Left renal cortex interstitium (tissue), 4 donors: ENCODE data around the gene EGFL7. TPM values are rescaled to one million over a fixed set of nuclear protein-coding genes. Genes with fewer than 3 reads are reported as not detected.

Experiments
- DNase-seq, 4 donors: peaks; one replicate each; pipeline ENCODE4 v3.0.0-alpha.2; 2013; ENCODE audit warnings: low read depth in 4 of 4, low spot score in 2 of 4, missing footprints in 1 of 4
- polyA plus RNA-seq, 4 donors: library from polyadenylated mRNA; unstranded; fragments of 120-200 nt; gene quantifications; one replicate each; pipeline ENCODE4 v1.2.1, GENCODE V29; 2013; ENCODE audit not compliant: insufficient read length in 4 of 4

EGFL7 gene
- polyA plus RNA-seq, 4 donors, result 50.5 to 85.7 (median 72.4) TPM

DNA sequence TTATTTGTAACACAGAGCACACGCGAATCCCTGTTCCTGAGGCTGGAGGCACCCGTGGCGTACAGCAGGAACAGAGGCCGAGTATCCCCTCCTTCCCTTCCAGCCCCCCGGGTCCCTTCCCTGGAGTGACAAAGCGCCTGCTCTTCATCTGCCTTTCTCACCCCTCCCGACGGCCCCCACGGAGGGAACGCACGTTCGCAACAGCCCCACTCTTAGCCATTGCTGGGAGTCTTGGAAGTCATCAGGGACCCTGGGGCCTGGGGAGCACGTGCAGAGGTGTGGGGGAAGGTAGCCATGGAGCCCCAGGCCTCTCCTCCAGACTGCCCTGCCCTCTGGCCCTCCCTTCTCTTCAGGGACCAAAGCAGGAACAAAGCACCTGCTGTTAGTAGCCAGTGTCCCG lies 22.1 kb downstream of the EGFL7 start:
- DNase-seq, result no peak

- DNase-seq, result no peak
Observed at GRCh38 chr9:136685216-136685615, 22.5 kb downstream of the EGFL7 start.

- DNase-seq, result no peak
Observed at GRCh38 chr9:136685790-136686533, 23.2 kb downstream of the EGFL7 start.

- no peak for DNase-seq
Observed at GRCh38 chr9:136686534-136686793, 23.7 kb downstream of the EGFL7 start.

DNA sequence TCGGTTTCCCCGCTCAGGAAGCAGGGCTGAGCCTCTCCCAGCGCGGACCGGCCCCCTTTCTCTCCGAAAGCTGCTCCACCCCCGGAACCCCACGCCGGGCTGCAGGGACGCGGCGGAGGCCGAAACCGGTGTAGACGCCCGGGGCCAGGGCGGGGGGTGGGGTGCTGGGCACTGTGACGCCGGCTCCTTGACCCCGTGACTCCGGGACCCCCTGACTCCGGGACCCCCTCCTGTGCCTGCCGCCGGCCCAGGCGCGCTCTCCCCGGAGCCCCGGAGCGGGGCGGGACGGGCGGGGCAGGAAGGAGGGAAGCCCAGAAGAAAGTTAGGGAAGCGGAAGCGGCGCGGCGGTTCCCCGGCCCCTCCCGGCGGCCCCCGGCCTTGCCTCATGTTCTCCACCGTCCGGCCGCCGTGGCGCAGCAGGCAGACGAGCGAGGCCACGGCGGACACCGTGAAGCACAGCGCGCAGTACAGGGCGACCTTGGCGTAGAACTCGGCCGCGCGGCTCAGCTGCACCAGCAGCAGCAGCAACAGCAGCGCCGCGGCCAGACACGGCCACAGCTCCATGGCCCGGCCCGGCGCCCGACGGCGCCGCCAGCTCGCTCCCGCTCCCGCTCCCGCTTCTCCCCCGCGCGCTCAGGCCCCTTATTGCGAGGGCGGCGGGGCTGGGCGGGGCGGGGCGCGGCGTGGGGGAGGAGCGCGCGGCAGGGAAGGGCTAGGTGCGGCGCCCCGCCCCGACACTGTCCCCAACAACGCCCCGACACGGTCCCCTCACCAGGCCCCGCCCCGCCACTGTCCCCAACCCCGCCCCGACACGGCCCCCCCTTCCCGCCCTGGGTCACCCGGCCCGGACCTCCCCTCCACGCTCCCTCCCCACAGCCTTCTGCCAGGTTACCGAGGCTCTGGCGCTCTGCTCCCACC lies 24.3 kb downstream of the EGFL7 start, which contains the start of gene AGPAT2:
AGPAT2 (minus strand) TSS at position 664 of the 918 bp plus-strand sequence; CDS start at position 564, 100 bp downstream.
- no peak for DNase-seq

DNA sequence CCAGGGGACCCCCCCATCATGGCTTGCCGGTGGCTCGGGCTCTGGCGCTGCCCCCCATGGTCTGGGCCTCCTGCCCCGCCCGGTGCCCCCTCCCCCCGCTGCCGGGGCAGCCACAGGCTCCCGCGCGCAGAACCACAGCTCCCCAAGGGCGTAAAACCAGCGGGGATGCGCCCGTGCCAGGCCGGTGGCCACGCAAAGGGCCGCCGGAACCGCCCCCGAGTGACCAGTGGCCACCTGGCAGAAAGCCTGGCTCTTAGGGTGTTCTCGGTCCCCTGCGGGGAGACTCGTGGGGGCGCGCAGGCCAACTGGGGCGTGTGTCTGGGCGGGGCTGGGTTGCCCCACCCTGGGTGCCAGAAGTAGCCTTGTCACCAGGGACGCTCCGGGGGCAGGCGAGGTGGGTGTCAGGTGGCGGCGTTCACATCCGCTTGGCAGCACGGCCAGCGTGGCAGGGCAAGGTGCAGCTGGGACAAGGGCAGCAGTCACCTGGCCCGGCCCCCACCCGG lies 25.1 kb downstream of the EGFL7 start:
- no peak for DNase-seq

DNA sequence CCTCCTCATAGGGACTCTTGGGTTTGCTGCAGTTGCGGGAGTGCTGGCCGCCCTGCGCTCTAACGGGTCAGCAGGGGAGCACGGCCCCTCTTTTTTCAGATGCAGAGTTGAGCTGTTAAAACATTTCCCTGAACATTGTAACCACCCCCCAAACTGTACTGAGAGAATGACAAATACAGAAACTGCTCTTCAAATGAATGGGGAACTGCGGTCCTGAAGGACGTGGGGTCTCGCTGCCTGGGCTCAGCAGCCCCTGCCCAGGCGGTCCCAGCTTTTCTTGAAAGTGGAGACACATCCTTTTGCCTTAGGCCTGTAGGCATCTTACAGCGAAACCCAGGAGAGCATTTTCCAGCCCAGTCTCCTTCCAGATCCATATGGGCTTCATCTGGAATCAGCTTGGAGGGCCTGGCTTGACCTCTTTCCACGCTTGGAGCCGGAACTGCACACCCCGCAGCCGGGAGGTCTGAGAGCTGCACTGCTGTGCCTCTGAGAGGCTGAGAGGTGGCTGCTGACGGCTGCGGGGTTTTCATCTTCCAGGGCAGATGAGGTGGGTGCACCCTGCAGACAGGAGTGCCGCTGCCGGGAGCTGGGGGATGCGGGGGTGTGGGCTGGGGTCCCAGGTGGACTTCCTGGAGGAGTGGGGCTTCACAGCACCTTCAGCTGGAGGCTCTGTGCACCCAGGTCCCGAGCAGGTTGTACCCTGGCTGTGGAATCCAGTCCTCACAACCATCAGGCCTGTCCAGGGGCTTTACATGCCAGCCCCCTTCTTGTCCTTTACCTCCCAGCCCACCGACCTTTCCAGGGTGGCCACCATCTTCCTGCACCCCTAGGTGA lies 25.8 kb downstream of the EGFL7 start:
- DNase-seq, result no peak

DNA sequence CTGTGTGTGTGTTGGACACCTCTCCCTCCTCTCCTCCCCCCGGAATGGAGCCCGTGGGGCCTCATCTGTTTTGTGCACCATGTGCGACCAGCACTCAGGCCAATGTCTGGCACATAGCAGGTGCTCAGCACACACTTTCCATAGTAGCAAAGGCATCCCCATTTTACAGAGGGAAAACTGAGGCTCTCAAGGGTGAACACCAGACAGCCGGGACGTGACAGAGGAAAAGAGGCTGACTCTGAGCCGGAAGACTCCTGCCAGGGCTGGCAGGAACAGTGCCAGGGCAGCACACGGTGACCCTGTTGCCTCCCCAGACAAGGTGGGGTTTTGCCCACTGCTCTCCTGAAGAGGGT lies 26.4 kb downstream of the EGFL7 start:
- no peak for DNase-seq

DNA sequence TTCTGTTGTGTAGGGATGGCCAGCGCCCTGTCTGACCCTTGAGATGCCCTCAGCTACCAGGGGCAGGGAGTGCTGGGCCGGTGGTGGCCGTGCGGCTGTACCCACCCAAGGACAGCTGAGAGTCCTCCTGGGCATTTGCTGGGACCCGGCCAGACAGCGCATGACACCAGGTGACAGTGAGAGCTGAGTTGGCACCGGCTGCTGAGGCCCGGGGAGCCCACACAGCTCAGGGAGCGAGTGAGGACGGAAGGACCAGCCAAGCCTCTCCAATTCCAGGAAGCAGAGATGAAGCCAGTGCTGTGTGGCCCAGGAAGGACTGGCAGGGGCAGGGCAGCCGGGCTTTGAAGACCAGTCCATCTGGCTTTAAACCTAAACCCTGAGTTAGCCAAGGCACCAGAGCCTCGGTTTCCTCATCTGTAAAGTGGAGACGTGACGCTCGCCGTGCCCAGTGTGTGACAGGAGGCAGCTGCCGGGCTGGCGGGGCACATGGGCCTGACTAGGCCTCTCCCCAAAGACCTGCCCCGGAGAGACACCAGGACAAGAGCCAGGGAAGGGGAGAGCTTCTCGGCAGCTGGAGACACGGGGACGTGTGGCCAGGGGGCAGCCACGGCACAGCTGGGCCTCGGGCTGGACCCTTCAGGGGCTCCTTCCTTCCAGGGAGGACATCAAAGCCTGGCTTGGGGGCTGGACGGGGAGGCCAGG lies 27.5 kb downstream of the EGFL7 start:
- DNase-seq, result no peak

GRCh38 chr9:136690806-136691261 lies 28.1 kb downstream of the EGFL7 start:
- DNase-seq, result no peak

DNA sequence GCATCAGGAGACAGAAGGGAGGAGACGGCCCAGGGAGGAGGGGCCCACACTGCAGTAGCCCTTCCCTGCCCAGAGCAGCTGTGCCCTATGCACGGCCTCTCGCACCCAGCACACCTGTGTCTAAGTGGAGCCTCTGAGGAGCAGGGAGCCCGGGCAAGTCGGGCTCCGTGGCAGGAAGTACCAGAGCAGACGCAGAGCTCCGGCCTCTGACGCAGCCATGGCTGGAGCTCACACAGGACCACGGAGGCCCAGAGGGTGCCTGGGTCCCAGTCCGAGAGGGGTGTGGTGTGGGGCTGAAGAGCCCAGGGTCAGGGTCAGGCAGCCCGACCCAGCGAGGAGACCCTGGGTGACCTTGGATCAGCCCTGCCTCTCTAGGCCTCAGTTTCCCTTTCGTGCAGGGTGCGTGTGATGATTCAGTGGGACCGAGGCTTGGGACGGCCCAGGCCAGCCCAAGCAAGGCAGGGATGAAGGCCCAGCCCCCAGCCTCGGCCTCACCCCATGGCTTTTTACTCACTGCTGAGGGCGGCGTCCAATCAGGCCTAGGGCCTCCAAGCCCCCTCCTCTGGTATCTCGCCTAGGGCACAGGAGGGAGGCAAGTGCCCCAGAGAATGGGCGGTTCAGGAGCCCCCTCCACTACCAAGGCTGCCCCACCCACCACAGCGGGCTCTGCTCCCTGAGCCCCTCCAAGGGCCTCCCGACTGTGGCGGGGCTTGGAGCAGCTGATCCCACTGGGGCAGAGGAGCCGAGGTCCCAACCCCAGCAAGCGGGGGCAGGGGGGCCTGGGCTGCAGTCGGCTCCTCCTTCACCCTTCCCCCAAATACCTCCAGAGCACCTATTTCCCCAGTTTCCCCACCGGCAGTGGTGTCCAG lies 28.8 kb downstream of the EGFL7 start:
- no peak for DNase-seq

DNA sequence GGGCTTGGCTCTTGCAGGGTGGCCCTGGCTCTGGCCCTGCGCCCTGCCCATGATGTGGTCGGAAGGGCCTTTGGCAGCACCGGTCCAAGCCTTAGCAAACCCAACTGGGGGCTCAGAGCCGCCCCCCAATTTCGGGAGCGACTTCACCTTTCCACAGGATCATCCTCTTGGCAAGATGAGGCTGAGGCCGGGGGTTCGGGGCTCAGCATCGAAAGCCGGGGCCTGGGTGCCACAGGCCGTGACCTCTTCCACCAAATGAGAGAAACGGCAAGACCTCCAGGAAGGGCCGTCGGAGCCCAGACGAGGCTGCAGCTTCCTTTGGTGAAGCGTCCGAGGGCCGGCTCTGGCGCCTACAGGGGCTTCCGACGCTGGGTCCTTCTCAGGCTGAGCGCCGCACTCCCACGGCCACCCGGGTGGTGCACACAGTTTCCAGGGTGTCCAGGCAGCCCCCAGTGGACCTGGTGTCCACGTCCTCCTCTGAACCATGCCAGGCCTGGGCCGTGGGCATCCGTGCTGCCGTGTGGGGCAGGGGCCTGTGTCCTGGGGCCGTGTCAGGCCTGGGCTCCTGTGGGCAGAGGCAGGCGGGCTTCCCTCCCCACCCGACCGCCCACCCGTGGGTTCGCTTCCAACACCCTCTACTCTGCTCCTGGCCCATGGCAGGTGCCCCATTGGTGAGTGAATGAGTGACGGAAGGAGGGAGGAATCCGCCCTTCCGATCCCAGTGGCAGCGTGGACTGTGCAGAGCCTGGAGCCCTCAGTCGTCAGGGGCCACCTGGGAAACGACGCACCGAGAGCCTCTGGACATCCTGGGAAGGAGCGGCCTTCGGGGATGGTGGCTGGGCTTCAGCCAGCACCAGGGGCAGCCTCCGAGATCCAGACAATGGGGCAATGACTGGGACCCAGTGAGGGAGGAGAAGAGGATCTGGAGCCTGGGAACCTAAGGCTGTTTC lies 29.7 kb downstream of the EGFL7 start:
- no peak for DNase-seq

GRCh38 chr9:136693135-136693489 lies 30.4 kb downstream of the EGFL7 start:
- no peak for DNase-seq

GRCh38 chr9:136693490-136694162 lies 30.9 kb downstream of the EGFL7 start:
- DNase-seq, result no peak

GRCh38 chr9:136694163-136694871 lies 31.6 kb downstream of the EGFL7 start:
- no peak for DNase-seq

- no peak for DNase-seq
Observed at GRCh38 chr9:136694872-136695247, 32.1 kb downstream of the EGFL7 start.

GRCh38 chr9:136695435-136695895 lies 32.7 kb downstream of the EGFL7 start:
- DNase-seq, result no peak
